Measurements from ENCODE around the gene PFKFB1.

PFKFB1 gene

GRCh38 chrX:54928876-54929275 lies 65.1 kb downstream of the PFKFB1 start:
- no peaks in the 10 kb centered on the region for H3K4me1 ChIP-seq (ENCODE audit: control insufficient read depth, insufficient read depth, low read length, poor library complexity, severe bottlenecking)
- H3K27me3 ChIP-seq (replicated peaks; ENCODE audit: control insufficient read depth, insufficient read depth, low read length, poor library complexity, severe bottlenecking): no peaks in the 10 kb centered on the region
- H3K9me3 ChIP-seq (ENCODE audit: control insufficient read depth, low read length): no peaks in the 10 kb centered on the region
- DNase-seq: no peak
- no peaks in the 10 kb centered on the region for H3K36me3 ChIP-seq (ENCODE audit: control insufficient read depth, insufficient read depth, low read length)
- no peak overlapping the region for H3K4me3 ChIP-seq (ENCODE audit: insufficient read depth, low read depth, low read length, poor library complexity, severe bottlenecking)
- H3K27ac ChIP-seq (ENCODE audit: insufficient read depth, low read length, poor library complexity, severe bottlenecking): no peak overlapping the region

- no peaks in the 10 kb centered on the region for H3K4me1 ChIP-seq (ENCODE audit: control insufficient read depth, insufficient read depth, low read length, poor library complexity, severe bottlenecking)
- no peaks in the 10 kb centered on the region for H3K27me3 ChIP-seq (replicated peaks; ENCODE audit: control insufficient read depth, insufficient read depth, low read length, poor library complexity, severe bottlenecking)
- no peaks in the 10 kb centered on the region for H3K36me3 ChIP-seq (ENCODE audit: control insufficient read depth, insufficient read depth, low read length)
- H3K27ac ChIP-seq (ENCODE audit: insufficient read depth, low read length, poor library complexity, severe bottlenecking): no peak overlapping the region
- no peak for DNase-seq
- no peak overlapping the region for H3K4me3 ChIP-seq (ENCODE audit: insufficient read depth, low read depth, low read length, poor library complexity, severe bottlenecking)
- H3K9me3 ChIP-seq (ENCODE audit: control insufficient read depth, low read length): no peaks in the 10 kb centered on the region
Observed at GRCh38 chrX:54926978-54927377, 67.0 kb downstream of the PFKFB1 start.

- no peaks in the 10 kb centered on the region for H3K9me3 ChIP-seq (ENCODE audit: control insufficient read depth, low read length)
- H3K27ac ChIP-seq (ENCODE audit: insufficient read depth, low read length, poor library complexity, severe bottlenecking): no peak overlapping the region
- H3K4me1 ChIP-seq (ENCODE audit: control insufficient read depth, insufficient read depth, low read length, poor library complexity, severe bottlenecking): no peaks in the 10 kb centered on the region
- no peaks in the 10 kb centered on the region for H3K27me3 ChIP-seq (replicated peaks; ENCODE audit: control insufficient read depth, insufficient read depth, low read length, poor library complexity, severe bottlenecking)
- no peak for DNase-seq
- no peak overlapping the region for H3K4me3 ChIP-seq (ENCODE audit: insufficient read depth, low read depth, low read length, poor library complexity, severe bottlenecking)
- no peaks in the 10 kb centered on the region for H3K36me3 ChIP-seq (ENCODE audit: control insufficient read depth, insufficient read depth, low read length)
Observed at GRCh38 chrX:54923376-54923775, 70.6 kb downstream of the PFKFB1 start.

- no peak for DNase-seq
Observed at GRCh38 chrX:54922547-54922946, 71.4 kb downstream of the PFKFB1 start.

GRCh38 chrX:54921427-54922021 lies 72.5 kb downstream of the PFKFB1 start:
- Histone ChIP-seq H3K27me3 (replicated peaks; ENCODE audit: control insufficient read depth, insufficient read depth, low read length, poor library complexity, severe bottlenecking) (no peaks in the 10 kb centered on the region), H3K4me3 (ENCODE audit: insufficient read depth, low read depth, low read length, poor library complexity, severe bottlenecking) (peak overlapping the region; percentile 60), H3K4me1 (ENCODE audit: control insufficient read depth, insufficient read depth, low read length, poor library complexity, severe bottlenecking) (no peaks in the 10 kb centered on the region), H3K9me3 (ENCODE audit: control insufficient read depth, low read length) (no peaks in the 10 kb centered on the region), H3K27ac (ENCODE audit: insufficient read depth, low read length, poor library complexity, severe bottlenecking) (no peak overlapping the region), H3K36me3 (ENCODE audit: control insufficient read depth, insufficient read depth, low read length) (no peaks in the 10 kb centered on the region)
- DNase-seq: peak in 1 of 3 donors; percentile 9

More at GRCh38 chrX:54922547-54922946, 71.4 kb downstream of the PFKFB1 start:
- no peak overlapping the region for H3K4me3 ChIP-seq (ENCODE audit: insufficient read depth, low read depth, low read length, poor library complexity, severe bottlenecking)
- H3K9me3 ChIP-seq (ENCODE audit: control insufficient read depth, low read length): no peaks in the 10 kb centered on the region
- no peak overlapping the region for H3K27ac ChIP-seq (ENCODE audit: insufficient read depth, low read length, poor library complexity, severe bottlenecking)
- H3K27me3 ChIP-seq (replicated peaks; ENCODE audit: control insufficient read depth, insufficient read depth, low read length, poor library complexity, severe bottlenecking): no peaks in the 10 kb centered on the region
- no peaks in the 10 kb centered on the region for H3K4me1 ChIP-seq (ENCODE audit: control insufficient read depth, insufficient read depth, low read length, poor library complexity, severe bottlenecking)
- H3K36me3 ChIP-seq (ENCODE audit: control insufficient read depth, insufficient read depth, low read length): no peaks in the 10 kb centered on the region

- Histone ChIP-seq H3K4me1 (ENCODE audit: control insufficient read depth, insufficient read depth, low read length, poor library complexity, severe bottlenecking) (no peaks in the 10 kb centered on the region), H3K27me3 (replicated peaks; ENCODE audit: control insufficient read depth, insufficient read depth, low read length, poor library complexity, severe bottlenecking) (no peaks in the 10 kb centered on the region), H3K27ac (ENCODE audit: insufficient read depth, low read length, poor library complexity, severe bottlenecking) (no peak within 1 kb of the TSS), H3K9me3 (ENCODE audit: control insufficient read depth, low read length) (no peaks in the 10 kb centered on the region), H3K4me3 (ENCODE audit: insufficient read depth, low read depth, low read length, poor library complexity, severe bottlenecking) (peak within 1 kb of the TSS; percentile 60), H3K36me3 (ENCODE audit: control insufficient read depth, insufficient read depth, low read length) (no peaks in the 10 kb centered on the region)
- DNase-seq: no peak
Observed at GRCh38 chrX:54920610-54921426, 73.2 kb downstream of the PFKFB1 start, which contains the start of gene TRO. TRO (plus strand) TSS chrX:54920824; CDS start chrX:54922247, 1,423 bp downstream.

GRCh38 chrX:54909941-54910340 lies 84.0 kb downstream of the PFKFB1 start:
- DNase-seq: no peak
- no peaks in the 10 kb centered on the region for H3K9me3 ChIP-seq (ENCODE audit: control insufficient read depth, low read length)
- H3K27ac ChIP-seq (ENCODE audit: insufficient read depth, low read length, poor library complexity, severe bottlenecking): no peak overlapping the region
- H3K36me3 ChIP-seq (ENCODE audit: control insufficient read depth, insufficient read depth, low read length): no peaks in the 10 kb centered on the region
- no peaks in the 10 kb centered on the region for H3K4me1 ChIP-seq (ENCODE audit: control insufficient read depth, insufficient read depth, low read length, poor library complexity, severe bottlenecking)
- no peak overlapping the region for H3K4me3 ChIP-seq (ENCODE audit: insufficient read depth, low read depth, low read length, poor library complexity, severe bottlenecking)
- H3K27me3 ChIP-seq (replicated peaks; ENCODE audit: control insufficient read depth, insufficient read depth, low read length, poor library complexity, severe bottlenecking): no peaks in the 10 kb centered on the region

- H3K4me1 ChIP-seq (ENCODE audit: control insufficient read depth, insufficient read depth, low read length, poor library complexity, severe bottlenecking): no peaks in the 10 kb centered on the region
- H3K27me3 ChIP-seq (replicated peaks; ENCODE audit: control insufficient read depth, insufficient read depth, low read length, poor library complexity, severe bottlenecking): no peaks in the 10 kb centered on the region
- H3K9me3 ChIP-seq (ENCODE audit: control insufficient read depth, low read length): no peaks in the 10 kb centered on the region
- no peak overlapping the region for H3K4me3 ChIP-seq (ENCODE audit: insufficient read depth, low read depth, low read length, poor library complexity, severe bottlenecking)
- no peaks in the 10 kb centered on the region for H3K36me3 ChIP-seq (ENCODE audit: control insufficient read depth, insufficient read depth, low read length)
- H3K27ac ChIP-seq (ENCODE audit: insufficient read depth, low read length, poor library complexity, severe bottlenecking): no peak overlapping the region
- no peak for DNase-seq
Observed at GRCh38 chrX:54894159-54894558, 99.8 kb downstream of the PFKFB1 start.

- peak in 2 of 3 donors; percentile 1 for DNase-seq
- H3K27me3 ChIP-seq (replicated peaks; ENCODE audit: control insufficient read depth, insufficient read depth, low read length, poor library complexity, severe bottlenecking): no peaks in the 10 kb centered on the region
- no peaks in the 10 kb centered on the region for H3K9me3 ChIP-seq (ENCODE audit: control insufficient read depth, low read length)
- H3K36me3 ChIP-seq (ENCODE audit: control insufficient read depth, insufficient read depth, low read length): no peaks in the 10 kb centered on the region
- H3K4me1 ChIP-seq (ENCODE audit: control insufficient read depth, insufficient read depth, low read length, poor library complexity, severe bottlenecking): no peaks in the 10 kb centered on the region
- no peak overlapping the region for H3K27ac ChIP-seq (ENCODE audit: insufficient read depth, low read length, poor library complexity, severe bottlenecking)
- no peak overlapping the region for H3K4me3 ChIP-seq (ENCODE audit: insufficient read depth, low read depth, low read length, poor library complexity, severe bottlenecking)
Observed at GRCh38 chrX:54891573-54891972, 102.4 kb downstream of the PFKFB1 start.

GRCh38 chrX:54885740-54886139 lies 108.2 kb downstream of the PFKFB1 start:
- DNase-seq: no peak

More at GRCh38 chrX:54885740-54886139, 108.2 kb downstream of the PFKFB1 start:
- no peak overlapping the region for H3K27ac ChIP-seq (ENCODE audit: insufficient read depth, low read length, poor library complexity, severe bottlenecking)
- no peaks in the 10 kb centered on the region for H3K4me1 ChIP-seq (ENCODE audit: control insufficient read depth, insufficient read depth, low read length, poor library complexity, severe bottlenecking)
- H3K36me3 ChIP-seq (ENCODE audit: control insufficient read depth, insufficient read depth, low read length): no peaks in the 10 kb centered on the region
- H3K4me3 ChIP-seq (ENCODE audit: insufficient read depth, low read depth, low read length, poor library complexity, severe bottlenecking): no peak overlapping the region
- H3K27me3 ChIP-seq (replicated peaks; ENCODE audit: control insufficient read depth, insufficient read depth, low read length, poor library complexity, severe bottlenecking): no peaks in the 10 kb centered on the region
- H3K9me3 ChIP-seq (ENCODE audit: control insufficient read depth, low read length): no peaks in the 10 kb centered on the region
